Fibroblast of lung (primary cell): ENCODE measurements around the gene NKX1-2. TPM values are rescaled to one million over a fixed set of nuclear protein-coding genes. Genes with fewer than 3 reads are reported as not detected.

Source experiments
- DNase-seq, 2 donors: peaks; one replicate each; pipeline versions ENCODE4 v3.0.0 to v3.0.0-alpha.2; 2010; ENCODE audit warnings: low read depth in 2 of 2
- H2AFZ ChIP-seq: 2 replicates; pipeline ENCODE4 v1.5.1; 2012; ENCODE audit warnings: low read length, control low read depth, inconsistent platforms
- H3K27ac ChIP-seq: 2 replicates; pipeline ENCODE4 v1.5.1; 2011; ENCODE audit warnings: low read length, control low read depth; ENCODE audit not compliant: insufficient read depth
- H3K27me3 ChIP-seq: 2 replicates; pipeline ENCODE4 v1.5.1; 2011; ENCODE audit warnings: mild to moderate bottlenecking, low read length; ENCODE audit not compliant: control insufficient read depth, insufficient read depth
- H3K36me3 ChIP-seq: 2 replicates; pipeline ENCODE4 v1.5.1; 2011; ENCODE audit warnings: low read length; ENCODE audit not compliant: control insufficient read depth, insufficient read depth
- H3K4me1 ChIP-seq: 2 replicates; pipeline ENCODE4 v1.5.1; 2011; ENCODE audit warnings: low read length; ENCODE audit not compliant: control insufficient read depth, insufficient read depth; ENCODE audit errors: extremely low read depth
- H3K4me2 ChIP-seq: 2 replicates; pipeline ENCODE4 v1.5.1; 2011; ENCODE audit warnings: low read length, control low read depth; ENCODE audit not compliant: insufficient read depth; ENCODE audit errors: extremely low read depth
- H3K4me3 ChIP-seq, 4 experiments: fragments of 200-600 bp in 1 of 4; sonication (generic) in 1 of 4; replicated peaks in 1 of 4; 2 replicates each; pipeline ENCODE4 v1.5.1; 2011 to 2016; ENCODE audit warnings: low read length in 4 of 4, low read depth in 3 of 4, mild to moderate bottlenecking in 3 of 4, control low read depth in 2 of 4, inconsistent platforms in 1 of 4, mixed read lengths in 1 of 4; ENCODE audit not compliant: insufficient read depth in 1 of 4; ENCODE audit errors: control extremely low read depth in 1 of 4
- H3K79me2 ChIP-seq: 2 replicates; pipeline ENCODE4 v1.5.1; 2012; ENCODE audit warnings: mild to moderate bottlenecking, low read length, inconsistent platforms; ENCODE audit not compliant: control insufficient read depth, insufficient read depth
- H3K9ac ChIP-seq: 2 replicates; pipeline ENCODE4 v1.5.1; 2011; ENCODE audit warnings: mild to moderate bottlenecking, low read length, control low read depth; ENCODE audit not compliant: insufficient read depth
- H3K9me3 ChIP-seq: 2 replicates; pipeline ENCODE4 v1.5.1; 2012; ENCODE audit warnings: low read depth, low read length; ENCODE audit not compliant: control insufficient read depth, insufficient read depth
- H4K20me1 ChIP-seq: 2 replicates; pipeline ENCODE4 v1.5.1; 2011; ENCODE audit warnings: low read length; ENCODE audit not compliant: control insufficient read depth, insufficient read depth; ENCODE audit errors: extremely low read depth
- CTCF ChIP-seq, 2 donors: IDR thresholded peaks in 1 of 2; conservative IDR thresholded peaks in 1 of 2; 1 replicate in 1 of 2; 2 replicates in 1 of 2; pipeline ENCODE4 v1.5.1; 2011 to 2012; ENCODE audit warnings: low read length in 2 of 2, control low read depth in 1 of 2, inconsistent platforms in 1 of 2, low read depth in 1 of 2, mild to moderate bottlenecking in 1 of 2
- EZH2 ChIP-seq: IDR thresholded peaks from 2 replicates; pipeline ENCODE4 v1.5.1; 2012; ENCODE audit warnings: low read length, control low read depth, mild to moderate bottlenecking; ENCODE audit errors: missing control alignments
- polyA plus RNA-seq, 2 donors: library from polyadenylated mRNA; depleted of rRNA in 1 of 2; stranded (reverse) in 1 of 2; unstranded in 1 of 2; fragments of >200 nt; gene quantifications; 2 replicates each; pipeline ENCODE4 v1.2.1, GENCODE V29; 2011 to 2012; ENCODE audit warnings: missing spikeins in 1 of 2
- total RNA-seq: library from RNA; depleted of rRNA; stranded (reverse); fragments of >200 nt; gene quantifications from 2 replicates; pipeline ENCODE4 v1.2.1, GENCODE V29; 2014

The NKX1-2 gene
- total and polyA plus RNA-seq, 2 donors (not counting 1 experiment from before 2014, with no cell fraction given), result not detected

GRCh38 chr10:124482236-124482800, 32.5 kb upstream of the NKX1-2 start:
- no peaks in the 10 kb centered on the region for H3K36me3 ChIP-seq
- H3K79me2 ChIP-seq, result no peaks in the 10 kb centered on the region
- no peak overlapping the region for H2AFZ ChIP-seq
- H3K4me2 ChIP-seq, result no peak overlapping the region
- no peak overlapping the region for H3K4me3 ChIP-seq
- H3K9me3 ChIP-seq, result no peaks in the 10 kb centered on the region
- no peaks in the 10 kb centered on the region for H3K4me1 ChIP-seq
- no peak overlapping the region for H3K27ac ChIP-seq
- H3K27me3 ChIP-seq, result no peaks in the 10 kb centered on the region
- H4K20me1 ChIP-seq, result no peaks in the 10 kb centered on the region
- no peak overlapping the region for H3K9ac ChIP-seq
- DNase-seq, result no peak
- no peak for TF ChIP-seq EZH2
- TF ChIP-seq CTCF (conservative IDR thresholded peaks at IDR 0.05 in 1 of 2, IDR thresholded peaks at IDR 0.05 in 1 of 2; ENCODE audit: low read depth in 1 of 2, low read length in 2 of 2), result no peak

GRCh38 chr10:124481717-124482116, 31.9 kb upstream of the NKX1-2 start:
- Histone ChIP-seq H3K9me3 (no peaks in the 10 kb centered on the region), H4K20me1 (no peaks in the 10 kb centered on the region), H3K4me1 (no peaks in the 10 kb centered on the region), H3K27ac (no peak overlapping the region), H3K79me2 (no peaks in the 10 kb centered on the region), H3K9ac (no peak overlapping the region), H3K36me3 (no peaks in the 10 kb centered on the region), H3K4me3 (no peak overlapping the region), H3K4me2 (no peak overlapping the region), H3K27me3 (no peaks in the 10 kb centered on the region), H2AFZ (no peak overlapping the region)
- DNase-seq, result no peak
- no peak for TF ChIP-seq CTCF (conservative IDR thresholded peaks at IDR 0.05 in 1 of 2, IDR thresholded peaks at IDR 0.05 in 1 of 2; ENCODE audit: low read depth in 1 of 2, low read length in 2 of 2)
- TF ChIP-seq EZH2, result no peak

- no peak overlapping the region for H2AFZ ChIP-seq
- no peak overlapping the region for H3K9ac ChIP-seq
- no peaks in the 10 kb centered on the region for H4K20me1 ChIP-seq
- no peaks in the 10 kb centered on the region for H3K9me3 ChIP-seq
- no peaks in the 10 kb centered on the region for H3K4me1 ChIP-seq
- no peaks in the 10 kb centered on the region for H3K79me2 ChIP-seq
- no peaks in the 10 kb centered on the region for H3K27me3 ChIP-seq
- DNase-seq, result no peak
- H3K36me3 ChIP-seq, result no peaks in the 10 kb centered on the region
- no peak for TF ChIP-seq CTCF (conservative IDR thresholded peaks at IDR 0.05 in 1 of 2, IDR thresholded peaks at IDR 0.05 in 1 of 2; ENCODE audit: low read depth in 1 of 2, low read length in 2 of 2)
- no peak for TF ChIP-seq EZH2
- H3K27ac ChIP-seq, result no peak overlapping the region
- no peak overlapping the region for H3K4me2 ChIP-seq
- H3K4me3 ChIP-seq, result no peak overlapping the region
Observed at GRCh38 chr10:124480860-124481259, 31.0 kb upstream of the NKX1-2 start.
